Peyer's patch (tissue), 4 donors: ENCODE results near the gene CFAP141. TPM values are rescaled to one million over a fixed set of nuclear protein-coding genes. Genes with fewer than 3 reads are reported as not detected.

ENCODE experiments used
- DNase-seq, 3 donors: peaks; one replicate each; pipeline ENCODE4 v3.0.0-alpha.2; 2017 to 2019
- H3K27ac ChIP-seq, 4 donors: fragments of 200-600 bp; sonication (generic); one replicate each; pipeline ENCODE4 v1.5.1; 2016 to 2019
- H3K27me3 ChIP-seq, 2 donors: fragments of 200-600 bp; sonication (generic); one replicate each; pipeline ENCODE4 v1.5.1; 2019
- H3K36me3 ChIP-seq, 3 donors: fragments of 200-600 bp; sonication (generic); one replicate each; pipeline ENCODE4 v1.5.1; 2016 to 2019
- H3K4me1 ChIP-seq, 4 donors: fragments of 200-600 bp; sonication (generic); one replicate each; pipeline ENCODE4 v1.5.1; 2016 to 2019
- H3K4me3 ChIP-seq, 4 donors: fragments of 200-600 bp; sonication (generic); 1 replicate in 3 of 4; 2 replicates in 1 of 4; pipeline ENCODE4 v1.5.1; 2016 to 2019; ENCODE audit warnings: mild to moderate bottlenecking in 1 of 4
- H3K9me3 ChIP-seq, 4 donors: fragments of 200-600 bp; sonication (generic); one replicate each; pipeline ENCODE4 v1.5.1; 2016 to 2019; ENCODE audit warnings: mild to moderate bottlenecking in 1 of 4
- CTCF ChIP-seq, 6 experiments: fragments of 450-650 bp in 4 of 6; fragments of 200-600 bp in 2 of 6; sonication (generic) in 1 of 6; IDR thresholded peaks; one replicate each; pipeline ENCODE4 v1.5.1; 2017 to 2019; ENCODE audit warnings: antibody characterized with exemption in 6 of 6, mild to moderate bottlenecking in 3 of 6, moderate library complexity in 1 of 6
- POLR2A ChIP-seq, 2 donors: fragments of 450-650 bp; IDR thresholded peaks; one replicate each; pipeline ENCODE4 v1.5.1; 2017; ENCODE audit warnings: antibody characterized with exemption in 2 of 2, mild to moderate bottlenecking in 2 of 2, moderate library complexity in 2 of 2
- small RNA-seq, 2 donors: library from RNA; depleted of rRNA; stranded (forward); fragments of <200 nt; gene quantifications; one replicate each; pipeline ENCODE3, GENCODE V24; 2016
- total RNA-seq, 4 donors: library from RNA; depleted of rRNA; stranded (reverse); fragments of >200 nt; gene quantifications; one replicate each; pipeline ENCODE4 v1.1.0, GENCODE V29; 2016

The CFAP141 gene
- total RNA-seq, 4 donors from 2014 or later, result not detected

GRCh38 chr1:154151311-154151710 is 54.8 kb downstream of the CFAP141 start:
- no peaks in the 10 kb centered on the region for H3K9me3 ChIP-seq
- TF ChIP-seq POLR2A (IDR thresholded peaks at IDR 0.05), result no peak
- TF ChIP-seq CTCF (IDR thresholded peaks at IDR 0.05), result no peak
- DNase-seq, result no peak
- no peaks in the 10 kb centered on the region for H3K4me1 ChIP-seq
- H3K27ac ChIP-seq, result no peak overlapping the region
- H3K4me3 ChIP-seq, result no peak overlapping the region
- no peaks in the 10 kb centered on the region for H3K27me3 ChIP-seq
- peaks cover 0 to 14% (median 0%) of the 10 kb centered on the region in 3 donors for H3K36me3 ChIP-seq

Small RNA genes within 50 kb of the gene (small RNA-seq; reads per million reads assigned to genes)
- gene MIR190B, result 0.41 to 2.9 reads per million in 2 donors

Other genes starting within 250 kb of the CFAP141 start
- 10 to 100 TPM; 20.0 to 42.1 (median 32.4) TPM for gene CRTC2, start 247.7 kb downstream of the CFAP141 start, total RNA-seq
- 10 to 100 TPM; 20.6 to 73.0 (median 60.1) TPM for gene SLC39A1, start 242.8 kb downstream of the CFAP141 start, total RNA-seq
- gene CREB3L4, start 238.4 kb downstream of the CFAP141 start, total RNA-seq, result 10 to 100 TPM; 14.5 to 21.6 (median 16.6) TPM
- 100 to 1,000 TPM; 172 to 321 (median 193) TPM for gene JTB, start 228.7 kb downstream of the CFAP141 start, total RNA-seq
- gene RAB13, start 220.0 kb downstream of the CFAP141 start, total RNA-seq, result 10 to 100 TPM; 15.1 to 51.2 (median 15.8) TPM
- gene RPS27, start 215.6 kb downstream of the CFAP141 start, total RNA-seq, result 1,000 to 10,000 TPM in 1 of 4 donors, 100 to 1,000 TPM in 3; 660 to 1,996 (median 833) TPM
- under 1 TPM in 1 of 4 donors, not detected in 3; 0.18 TPM for gene NUP210L, start 51.3 kb downstream of the CFAP141 start, total RNA-seq
- 100 to 1,000 TPM; 200 to 451 (median 280) TPM for gene TPM3, start 14.2 kb downstream of the CFAP141 start, total RNA-seq
- gene UBAP2L, start 14.6 kb upstream of the CFAP141 start, total RNA-seq, result 100 to 1,000 TPM in 1 of 4 donors, 10 to 100 TPM in 3; 48.9 to 169 (median 71.2) TPM
- gene HAX1, start 66.3 kb upstream of the CFAP141 start, total RNA-seq, result 100 to 1,000 TPM in 1 of 4 donors, 10 to 100 TPM in 3; 71.8 to 125 (median 75.6) TPM
- under 1 TPM in 1 of 4 donors, not detected in 3; 0.85 TPM for gene AQP10, start 114.8 kb upstream of the CFAP141 start, total RNA-seq
- gene ATP8B2, start 119.2 kb upstream of the CFAP141 start, total RNA-seq, result 10 to 100 TPM; 18.6 to 56.9 (median 31.8) TPM
- gene IL6R, start 199.0 kb upstream of the CFAP141 start, total RNA-seq, result 100 to 1,000 TPM in 2 of 4 donors, 10 to 100 TPM in 2; 56.1 to 140 (median 100) TPM